IMR-90 (cell line): Measurements from ENCODE around the gene RAB33B. TPM values are rescaled to one million over a fixed set of nuclear protein-coding genes. Genes with fewer than 3 reads are reported as not detected.

Source experiments
- ATAC-seq: fragments of 200-7000 bp; cut with Tn5 transposase; 2 replicates; pipeline ENCODE4 v1.9.1; 2020; ENCODE audit warnings: low read depth, mild to moderate bottlenecking, moderate library complexity
- BruUV-seq: library from RNA; stranded (reverse); fragments of 400-500 nt; replicated peaks from 2 replicates; lab custom pipeline; 2021; lab: Mats Ljungman, UMichigan
- CTCF ChIA-PET: fragments of 300-600 bp; formaldehyde crosslinking; extraction: SDS; loops from one replicate; lab custom pipeline; 2021; ENCODE audit warnings: antibody characterized with exemption; lab: Yijun Ruan, JAX
- POLR2A ChIA-PET: fragments of 300-600 bp; sonication (Branson Sonifier 250); formaldehyde crosslinking; loops from one replicate; lab custom pipeline; 2022; ENCODE audit warnings: antibody characterized with exemption; ENCODE audit not compliant: unreplicated experiment; lab: Charles Lee
- DNase-seq: peaks from one replicate; pipeline ENCODE4 v3.0.0; 2013
- H2AFZ ChIP-seq: replicated peaks from 2 replicates; pipeline ENCODE3; 2013; ENCODE audit warnings: low read length, mild to moderate bottlenecking; ENCODE audit not compliant: poor library complexity
- H2AK5ac ChIP-seq: 2 replicates; pipeline ENCODE4 v1.6.1; 2013; ENCODE audit warnings: low read depth, low read length, inconsistent platforms
- H2AK9ac ChIP-seq: replicated peaks from 2 replicates; pipeline ENCODE3; 2013; ENCODE audit warnings: mild to moderate bottlenecking, low read depth, low read length, moderate library complexity; ENCODE audit not compliant: poor library complexity
- H2BK120ac ChIP-seq: 2 replicates; pipeline ENCODE4 v1.6.1; 2013; ENCODE audit warnings: low read depth, low read length, inconsistent platforms
- H2BK15ac ChIP-seq: 3 replicates; pipeline ENCODE4 v1.6.1; 2013; ENCODE audit warnings: low read depth, low read length, inconsistent platforms
- H2BK20ac ChIP-seq: 2 replicates; pipeline ENCODE4 v1.6.1; 2013; ENCODE audit warnings: low read depth, mild to moderate bottlenecking, inconsistent platforms, low read length, moderate library complexity
- H2BK5ac ChIP-seq: 2 replicates; pipeline ENCODE4 v1.6.1; 2013; ENCODE audit warnings: mild to moderate bottlenecking, low read depth, low read length, inconsistent platforms; ENCODE audit not compliant: poor library complexity, severe bottlenecking
- H3K14ac ChIP-seq: replicated peaks from 2 replicates; pipeline ENCODE4 v1.6.1; 2013; ENCODE audit warnings: low read depth, low read length, inconsistent platforms
- H3K18ac ChIP-seq: 2 replicates; pipeline ENCODE4 v1.6.1; 2013; ENCODE audit warnings: low read depth, low read length, control low read depth
- H3K23ac ChIP-seq: 2 replicates; pipeline ENCODE4 v1.6.1; 2013; ENCODE audit warnings: low read depth, low read length, inconsistent platforms
- H3K27ac ChIP-seq: 2 replicates; pipeline ENCODE4 v1.5.1; 2013; ENCODE audit warnings: mild to moderate bottlenecking, control low read depth, low read length; ENCODE audit not compliant: insufficient read depth
- H3K27me3 ChIP-seq: 2 replicates; pipeline ENCODE4 v1.6.1; 2013; ENCODE audit warnings: low read length; ENCODE audit not compliant: control insufficient read depth, insufficient read depth
- H3K36me3 ChIP-seq: 2 replicates; pipeline ENCODE4 v1.6.1; 2013; ENCODE audit warnings: low read length, mixed read lengths; ENCODE audit not compliant: control insufficient read depth, insufficient read depth
- H3K4ac ChIP-seq: 2 replicates; pipeline ENCODE4 v1.6.1; 2013; ENCODE audit warnings: low read depth, low read length, inconsistent platforms
- H3K4me1 ChIP-seq: 2 replicates; pipeline ENCODE4 v1.6.1; 2013; ENCODE audit warnings: low read length, mixed read lengths; ENCODE audit not compliant: control insufficient read depth, insufficient read depth
- H3K4me2 ChIP-seq: 2 replicates; pipeline ENCODE4 v1.6.1; 2013; ENCODE audit warnings: low read depth, mild to moderate bottlenecking, control low read depth, low read length, moderate library complexity
- H3K4me3 ChIP-seq: 2 replicates; pipeline ENCODE4 v1.5.1; 2013; ENCODE audit warnings: low read depth, mild to moderate bottlenecking, control low read depth, low read length, moderate library complexity; ENCODE audit not compliant: insufficient read depth
- H3K56ac ChIP-seq: 2 replicates; pipeline ENCODE4 v1.6.1; 2013; ENCODE audit warnings: low read length, inconsistent platforms; ENCODE audit not compliant: insufficient read depth; ENCODE audit errors: extremely low read depth
- H3K79me1 ChIP-seq, 2 experiments: 2 replicates each; pipeline ENCODE4 v1.6.1; 2013; ENCODE audit warnings: low read length in 2 of 2, inconsistent platforms in 1 of 2, low read depth in 1 of 2
- H3K9ac ChIP-seq: 2 replicates; pipeline ENCODE4 v1.6.1; 2013; ENCODE audit warnings: low read depth, low read length, control low read depth
- H3K9me1 ChIP-seq: 2 replicates; pipeline ENCODE4 v1.6.1; 2013; ENCODE audit warnings: low read length, inconsistent platforms; ENCODE audit not compliant: insufficient read depth
- H3K9me3 ChIP-seq: 2 replicates; pipeline ENCODE4 v1.6.1; 2013; ENCODE audit warnings: low read length; ENCODE audit not compliant: control insufficient read depth, insufficient read depth
- H4K20me1 ChIP-seq: 2 replicates; pipeline ENCODE4 v1.6.1; 2013; ENCODE audit warnings: low read length, inconsistent platforms; ENCODE audit not compliant: insufficient read depth
- H4K5ac ChIP-seq: 2 replicates; pipeline ENCODE4 v1.6.1; 2013; ENCODE audit warnings: mild to moderate bottlenecking, low read depth, low read length, control low read depth
- H4K8ac ChIP-seq, 2 experiments: 2 replicates each; pipeline ENCODE4 v1.6.1; 2013; ENCODE audit warnings: low read depth in 2 of 2, low read length in 2 of 2, control low read depth in 1 of 2, inconsistent platforms in 1 of 2
- H4K91ac ChIP-seq: 2 replicates; pipeline ENCODE4 v1.6.1; 2013; ENCODE audit warnings: low read depth, low read length, inconsistent platforms; ENCODE audit not compliant: insufficient read depth
- BHLHE40 ChIP-seq: fragments of 150-350 bp; IDR thresholded peaks from 2 replicates; pipeline ENCODE4 v1.6.1; 2016; ENCODE audit warnings: mild to moderate bottlenecking, low read depth, low read length
- CEBPB ChIP-seq: IDR thresholded peaks from 2 replicates; pipeline ENCODE4 v1.6.1; 2012; ENCODE audit warnings: low read depth, low read length, improper control_type of control experiment
- CHD1 ChIP-seq: IDR thresholded peaks from 2 replicates; pipeline ENCODE4 v1.6.1; 2012; ENCODE audit warnings: low read depth, low read length, improper control_type of control experiment
- FOS ChIP-seq: fragments of 150-350 bp; IDR thresholded peaks from 2 replicates; pipeline ENCODE4 v1.6.1; 2016; ENCODE audit warnings: low read depth, low read length
- MAFK ChIP-seq: IDR thresholded peaks from 2 replicates; pipeline ENCODE4 v1.6.1; 2012; ENCODE audit warnings: low read depth, low read length, improper control_type of control experiment
- MAZ ChIP-seq: IDR thresholded peaks from 2 replicates; pipeline ENCODE4 v1.6.1; 2012; ENCODE audit warnings: low read depth, mild to moderate bottlenecking, low read length, improper control_type of control experiment, moderate library complexity, borderline replicate concordance
- MXI1 ChIP-seq: IDR thresholded peaks from 2 replicates; pipeline ENCODE4 v1.6.1; 2012; ENCODE audit warnings: low read depth, mild to moderate bottlenecking, low read length, moderate library complexity, borderline replicate concordance
- POLR2A ChIP-seq: IDR thresholded peaks from 2 replicates; pipeline ENCODE4 v1.6.1; 2012; ENCODE audit warnings: mild to moderate bottlenecking, low read depth, low read length
- RAD21 ChIP-seq: IDR thresholded peaks from 2 replicates; pipeline ENCODE4 v1.6.1; 2012; ENCODE audit warnings: low read length, improper control_type of control experiment
- RCOR1 ChIP-seq: IDR thresholded peaks from 2 replicates; pipeline ENCODE4 v1.6.1; 2012; ENCODE audit warnings: mild to moderate bottlenecking, low read length, improper control_type of control experiment; ENCODE audit not compliant: insufficient replicate concordance
- RFX5 ChIP-seq: IDR thresholded peaks from 2 replicates; pipeline ENCODE4 v1.8.0; 2012; ENCODE audit warnings: low read depth, mild to moderate bottlenecking, low read length, moderate library complexity
- WGBS, 2 experiments: methylation state at CpG; one replicate each; pipeline versions ENCODE4 v1.1.5 to v1.1.7; 2013; ENCODE audit warnings: missing lambda C conversion rate in 2 of 2; ENCODE audit not compliant: insufficient read length in 1 of 2; ENCODE audit errors: extremely low coverage in 2 of 2; 5-methylcytosine and 5-hydroxymethylcytosine counted together
- dilution Hi-C: fragments of 300-500 bp; cut with HindIII; formaldehyde crosslinking; loops from one replicate; pipeline ENCODE4 v1.14.3; 2018; ENCODE audit warnings: low sequenced_read_pairs; ENCODE audit not compliant: unreplicated experiment
- in situ Hi-C: fragments of 300-500 bp; cut with MboI; formaldehyde crosslinking; loops from 3 replicates; pipeline ENCODE4 v1.14.3; 2019; ENCODE audit warnings: low sequenced_read_pairs, inconsistent platforms, mixed read lengths
- intact Hi-C: fragments of 100-400 bp; cut with micrococcal nuclease; formaldehyde crosslinking; loops from 2 replicates; pipeline ENCODE4 v1.10.0; 2022
- polyA plus RNA-seq, 3 experiments: library from polyadenylated mRNA; depleted of rRNA; stranded (reverse); fragments of >200 nt; gene quantifications; 2 replicates each; pipeline ENCODE4 v1.2.3, GENCODE V29; 2012; ENCODE audit warnings: low replicate concordance in 1 of 3
- total RNA-seq: library from RNA; depleted of rRNA; stranded (reverse); fragments of >200 nt; gene quantifications from 2 replicates; pipeline ENCODE4 v1.2.3, GENCODE V29; 2012
- TF ChIP-seq, protein P1 (sequence below): conservative IDR thresholded peaks from 2 replicates; pipeline ENCODE4 v1.5.1; 2012; ENCODE audit warnings: mild to moderate bottlenecking, low read depth, low read length, improper control_type of control experiment
- TF ChIP-seq, protein P2 (sequence below): fragments of 150-350 bp; IDR thresholded peaks from 2 replicates; pipeline ENCODE4 v1.6.1; 2016; ENCODE audit warnings: low read depth, mild to moderate bottlenecking, low read length, moderate library complexity, borderline replicate concordance

RAB33B gene
- total and polyA plus RNA-seq, 2 of the 4 experiments (the other 2 are of a cell fraction), result 3.7 to 7.3 TPM

DNA sequence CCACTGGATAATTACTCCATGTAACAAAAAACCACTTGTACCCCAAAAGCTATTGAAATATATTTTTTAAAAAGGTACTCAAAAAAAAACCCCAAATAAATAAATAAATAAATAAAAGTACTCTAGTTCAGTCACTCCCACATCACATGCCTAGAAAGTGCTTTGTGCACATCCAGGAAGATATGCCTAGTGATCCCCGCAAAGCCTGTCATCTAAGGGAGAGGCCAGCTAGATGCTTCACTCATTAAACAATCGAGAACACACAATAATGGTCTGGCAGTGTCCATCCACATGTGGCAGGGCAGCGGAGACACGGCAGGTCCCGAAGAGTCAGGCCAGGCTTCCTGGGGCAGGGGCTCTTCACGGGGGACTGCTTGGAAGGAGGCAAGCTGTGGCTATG is 47.6 kb downstream of the RAB33B start:
- Histone ChIP-seq H2BK20ac (no peak overlapping the region), H2BK120ac (no peak overlapping the region), H3K79me1 (no peaks in the 10 kb centered on the region), H4K5ac (no peak overlapping the region), H4K91ac (no peak overlapping the region), H3K23ac (no peak overlapping the region), H3K4me3 (no peak overlapping the region), H4K8ac (no peak overlapping the region), H2BK15ac (no peak overlapping the region), H3K9me3 (peaks cover 2% of the 10 kb centered on the region; the same call in 1 of the 2 replicates), H3K56ac (no peak overlapping the region), H2AFZ (no peak overlapping the region), H3K4me2 (no peak overlapping the region), H2BK5ac (no peak overlapping the region), H3K4me1 (peaks cover 1% of the 10 kb centered on the region; the same call in 1 of the 2 replicates), H2AK9ac (no peak overlapping the region), H2AK5ac (no peak overlapping the region), H3K9me1 (peaks cover 3% of the 10 kb centered on the region; the same call in 1 of the 2 replicates), H3K18ac (no peak overlapping the region), H3K9ac (no peak overlapping the region), H3K27ac (no peak overlapping the region), H3K27me3 (no peaks in the 10 kb centered on the region), H3K14ac (no peak overlapping the region), H4K20me1 (no peaks in the 10 kb centered on the region), H3K36me3 (peaks cover 3% of the 10 kb centered on the region; the same call in 1 of the 2 replicates), H3K4ac (no peak overlapping the region)
- BruUV-seq, result no TSS peak
- intact Hi-C loops (no loop called here), dilution Hi-C loops (no loop called here), in situ Hi-C loops (no loop called here)
- DNase-seq (no peak), ATAC-seq (no peak)
- POLR2A ChIA-PET, result no interaction called here
- TF ChIP-seq BHLHE40, result no peak
- TF ChIP-seq POLR2A, result no peak
- no peak for TF ChIP-seq CEBPB
- TF ChIP-seq, protein P1, sequence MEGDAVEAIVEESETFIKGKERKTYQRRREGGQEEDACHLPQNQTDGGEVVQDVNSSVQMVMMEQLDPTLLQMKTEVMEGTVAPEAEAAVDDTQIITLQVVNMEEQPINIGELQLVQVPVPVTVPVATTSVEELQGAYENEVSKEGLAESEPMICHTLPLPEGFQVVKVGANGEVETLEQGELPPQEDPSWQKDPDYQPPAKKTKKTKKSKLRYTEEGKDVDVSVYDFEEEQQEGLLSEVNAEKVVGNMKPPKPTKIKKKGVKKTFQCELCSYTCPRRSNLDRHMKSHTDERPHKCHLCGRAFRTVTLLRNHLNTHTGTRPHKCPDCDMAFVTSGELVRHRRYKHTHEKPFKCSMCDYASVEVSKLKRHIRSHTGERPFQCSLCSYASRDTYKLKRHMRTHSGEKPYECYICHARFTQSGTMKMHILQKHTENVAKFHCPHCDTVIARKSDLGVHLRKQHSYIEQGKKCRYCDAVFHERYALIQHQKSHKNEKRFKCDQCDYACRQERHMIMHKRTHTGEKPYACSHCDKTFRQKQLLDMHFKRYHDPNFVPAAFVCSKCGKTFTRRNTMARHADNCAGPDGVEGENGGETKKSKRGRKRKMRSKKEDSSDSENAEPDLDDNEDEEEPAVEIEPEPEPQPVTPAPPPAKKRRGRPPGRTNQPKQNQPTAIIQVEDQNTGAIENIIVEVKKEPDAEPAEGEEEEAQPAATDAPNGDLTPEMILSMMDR, result no peak
- TF ChIP-seq FOS, result no peak
- TF ChIP-seq, protein P2, sequence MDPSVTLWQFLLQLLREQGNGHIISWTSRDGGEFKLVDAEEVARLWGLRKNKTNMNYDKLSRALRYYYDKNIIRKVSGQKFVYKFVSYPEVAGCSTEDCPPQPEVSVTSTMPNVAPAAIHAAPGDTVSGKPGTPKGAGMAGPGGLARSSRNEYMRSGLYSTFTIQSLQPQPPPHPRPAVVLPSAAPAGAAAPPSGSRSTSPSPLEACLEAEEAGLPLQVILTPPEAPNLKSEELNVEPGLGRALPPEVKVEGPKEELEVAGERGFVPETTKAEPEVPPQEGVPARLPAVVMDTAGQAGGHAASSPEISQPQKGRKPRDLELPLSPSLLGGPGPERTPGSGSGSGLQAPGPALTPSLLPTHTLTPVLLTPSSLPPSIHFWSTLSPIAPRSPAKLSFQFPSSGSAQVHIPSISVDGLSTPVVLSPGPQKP, result no peak
- TF ChIP-seq CHD1, result no peak
- TF ChIP-seq RAD21, result no peak
- no peak for TF ChIP-seq MAZ
- no peak for TF ChIP-seq MXI1
- no peak for TF ChIP-seq MAFK
- TF ChIP-seq RCOR1, result no peak
- TF ChIP-seq RFX5, result no peak
- WGBS, 2 experiments, result 65% methylated on average over 2 of the region's 6 CpGs; no CpG with 5 or more reads in 1 of the 2 experiments
- CTCF ChIA-PET, result interaction anchor here (0.6 kb wide), 1 partner anchor 10 kb away, joined by 4 read pairs; no protein-coding TSS in a partner anchor
